Skeletal muscle tissue (tissue), 4 donors: ENCODE data around the gene MLH3. TPM values are rescaled to one million over a fixed set of nuclear protein-coding genes. Genes with fewer than 3 reads are reported as not detected.

Experiments
- H3K27ac ChIP-seq: one replicate; pipeline ENCODE4 v1.7.0; 2013; ENCODE audit warnings: mild to moderate bottlenecking, low read depth, low read length, inconsistent platforms
- H3K27me3 ChIP-seq, 3 donors: one replicate each; pipeline ENCODE4 v1.7.0; 2013; ENCODE audit warnings: low read length in 3 of 3; ENCODE audit not compliant: control insufficient read depth in 3 of 3, insufficient read depth in 3 of 3
- H3K36me3 ChIP-seq, 3 donors: one replicate each; pipeline ENCODE4 v1.7.0; 2013; ENCODE audit warnings: low read length in 3 of 3; ENCODE audit not compliant: control insufficient read depth in 3 of 3, insufficient read depth in 3 of 3
- H3K4me1 ChIP-seq, 3 donors: one replicate each; pipeline ENCODE4 v1.7.0; 2013; ENCODE audit warnings: low read length in 3 of 3, mild to moderate bottlenecking in 3 of 3; ENCODE audit not compliant: control insufficient read depth in 3 of 3, insufficient read depth in 3 of 3
- H3K4me3 ChIP-seq, 3 donors: one replicate each; pipeline ENCODE4 v1.7.0; 2013; ENCODE audit warnings: low read length in 3 of 3
- H3K9ac ChIP-seq, 3 donors: one replicate each; pipeline ENCODE4 v1.7.0; 2013; ENCODE audit warnings: low read length in 3 of 3, mild to moderate bottlenecking in 3 of 3, moderate library complexity in 2 of 3, low read depth in 1 of 3
- H3K9me3 ChIP-seq, 3 donors: one replicate each; pipeline ENCODE4 v1.7.0; 2013; ENCODE audit warnings: low read length in 3 of 3; ENCODE audit not compliant: control insufficient read depth in 3 of 3
- total RNA-seq: library from RNA; depleted of rRNA; stranded (reverse); fragments of >200 nt; gene quantifications from one replicate; pipeline ENCODE4 v1.2.3, GENCODE V29; 2014
- donor health status: Osteomylitis.

MLH3 gene
- total RNA-seq, 1 donor from 2014 or later: 48.0 TPM

DNA sequence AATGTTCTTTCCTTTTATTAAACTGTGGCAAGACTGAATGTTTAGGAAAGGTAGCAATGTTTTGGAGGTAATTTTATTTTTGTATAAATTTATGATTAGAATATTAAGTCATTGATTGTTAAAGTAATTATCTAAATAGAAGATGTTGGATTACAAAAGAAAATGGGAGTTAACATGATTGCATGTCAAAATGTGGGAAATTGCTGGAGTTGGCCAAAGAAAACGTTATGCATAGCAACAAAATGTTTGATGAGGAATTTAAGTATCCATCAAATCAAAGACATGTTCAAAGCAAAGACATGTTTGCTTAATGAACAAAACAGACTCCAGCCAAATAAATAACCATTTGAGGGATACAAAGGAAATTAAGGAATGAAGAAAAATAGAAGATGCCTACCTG, 3.2 kb upstream of the MLH3 start:
- no peak overlapping the region for H3K9ac ChIP-seq
- no peak overlapping the region for H3K27ac ChIP-seq
- no peak overlapping the region for H3K4me3 ChIP-seq
- no peaks in the 10 kb centered on the region for H3K27me3 ChIP-seq
- H3K36me3 ChIP-seq: no peaks in the 10 kb centered on the region
- no peaks in the 10 kb centered on the region for H3K9me3 ChIP-seq
- peaks cover 4 to 12% (median 10%) of the 10 kb centered on the region in 3 donors for H3K4me1 ChIP-seq

DNA sequence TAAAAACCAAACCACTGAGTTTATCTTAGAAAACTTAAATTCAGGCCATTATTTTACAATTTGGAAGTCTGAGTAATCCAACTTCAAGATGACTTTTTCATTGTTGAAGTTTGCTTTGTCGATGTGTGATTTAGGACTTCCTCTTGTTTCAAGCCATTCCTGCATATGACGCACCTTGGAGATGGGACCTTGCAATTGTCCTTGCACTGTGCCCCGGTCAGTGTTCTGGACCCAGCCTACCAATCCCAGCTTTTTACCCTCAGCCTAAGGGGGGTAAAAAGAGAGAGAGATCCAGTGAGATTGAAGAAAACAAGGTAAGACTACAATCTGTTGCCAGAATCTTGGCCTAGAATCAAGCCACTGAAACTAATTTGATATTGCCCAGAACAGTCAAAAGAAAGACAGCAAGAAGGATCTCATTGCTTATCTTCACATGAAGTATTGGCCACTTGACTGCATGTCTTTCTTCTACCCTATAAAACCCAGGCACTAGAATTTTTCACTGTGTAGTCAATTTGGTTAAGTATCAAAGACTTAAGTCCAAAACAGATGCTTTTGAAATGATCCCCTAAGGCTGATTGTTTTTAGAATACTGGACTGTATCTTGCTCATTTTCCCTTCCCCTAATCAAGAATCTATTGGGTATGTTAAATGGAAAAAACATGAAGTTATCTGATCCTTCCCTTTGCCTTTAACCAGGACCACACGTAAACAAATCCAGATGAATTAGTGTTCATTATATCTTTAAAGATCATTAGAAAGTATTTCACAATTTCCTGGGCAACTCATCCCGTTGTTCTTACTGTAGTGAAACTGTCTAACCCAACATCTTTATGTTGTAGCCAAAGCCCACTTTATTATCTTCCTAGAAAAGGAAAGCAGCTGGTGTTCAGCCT, 2.4 kb upstream of the MLH3 start:
- Histone ChIP-seq H3K36me3 (no peaks in the 10 kb centered on the region), H3K9ac (no peak overlapping the region), H3K4me3 (no peak overlapping the region), H3K27me3 (no peaks in the 10 kb centered on the region), H3K4me1 (peaks cover 4 to 15% (median 11%) of the 10 kb centered on the region in 3 donors), H3K27ac (no peak overlapping the region), H3K9me3 (no peaks in the 10 kb centered on the region)

DNA sequence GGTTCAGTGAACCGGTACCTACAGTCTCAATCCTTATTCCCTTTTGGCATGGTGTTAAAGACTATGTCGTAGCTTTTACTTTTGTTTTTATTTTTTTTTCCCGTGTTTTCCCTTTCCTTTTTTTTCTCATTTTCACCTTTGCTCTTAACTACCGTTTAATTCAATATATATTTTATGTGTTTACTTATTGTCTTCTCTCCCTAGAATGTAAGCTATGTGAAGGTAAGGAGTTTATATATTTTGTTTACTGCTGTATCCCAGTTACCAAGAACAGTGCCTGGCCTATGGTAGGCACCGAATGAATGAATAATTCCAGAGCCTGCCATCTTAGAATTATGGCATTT, 261 bp upstream of the MLH3 start:
- H3K9me3 ChIP-seq: no peaks in the 10 kb centered on the region
- no peaks in the 10 kb centered on the region for H3K27me3 ChIP-seq
- peak overlapping the region; percentile 74 to 78 (median 75) for H3K4me3 ChIP-seq
- peaks cover 4 to 15% (median 11%) of the 10 kb centered on the region in 3 donors for H3K4me1 ChIP-seq
- H3K9ac ChIP-seq: peak overlapping the region; percentile 71 to 83 (median 81)
- no peaks in the 10 kb centered on the region for H3K36me3 ChIP-seq
- H3K27ac ChIP-seq: peak overlapping the region; percentile 78

DNA sequence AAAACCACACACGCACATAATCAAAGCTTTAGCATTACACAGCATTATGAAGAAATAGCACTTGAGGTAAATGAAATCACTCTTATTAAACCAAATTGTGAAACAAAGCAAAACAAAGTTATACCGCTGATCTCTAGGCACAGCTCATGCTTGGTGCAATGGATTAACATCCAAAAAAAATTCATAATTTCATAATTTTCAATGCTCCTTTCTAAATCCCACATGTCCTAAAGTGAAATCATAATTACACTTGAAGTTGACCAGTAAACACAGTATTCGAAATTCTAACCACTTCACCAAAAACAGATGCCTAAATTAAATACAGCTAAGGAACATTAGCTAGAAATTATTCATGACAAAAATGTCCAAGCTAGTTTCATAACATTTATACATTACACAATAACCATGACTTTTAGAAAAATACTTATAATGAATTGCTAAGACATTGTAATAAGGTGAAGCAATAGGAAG, 1.5 kb downstream of the MLH3 start:
- Histone ChIP-seq H3K4me1 (peaks cover 4 to 16% (median 15%) of the 10 kb centered on the region in 3 donors), H3K27ac (peak overlapping the region; percentile 71), H3K9me3 (no peaks in the 10 kb centered on the region), H3K27me3 (no peaks in the 10 kb centered on the region), H3K4me3 (no peak overlapping the region), H3K36me3 (no peaks in the 10 kb centered on the region), H3K9ac (no peak overlapping the region)

DNA sequence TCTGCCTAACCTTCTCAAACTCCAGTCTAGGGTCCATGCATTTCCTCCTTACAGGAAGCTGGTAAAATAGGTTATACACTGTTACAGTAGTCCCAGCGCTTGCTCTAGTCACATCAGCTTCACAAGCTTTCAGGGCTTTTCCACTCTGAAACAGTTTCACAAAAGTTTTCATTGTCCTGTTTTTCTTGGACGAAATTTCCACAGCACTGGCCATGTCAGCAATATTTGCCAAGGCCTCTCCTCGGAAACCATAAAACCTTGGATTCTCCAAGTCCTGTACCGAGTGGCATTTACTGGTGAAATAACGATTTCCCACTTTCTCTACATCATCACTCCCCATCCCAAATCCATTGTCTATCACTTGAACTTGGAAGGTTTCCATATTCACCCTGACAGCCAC, 2.1 kb downstream of the MLH3 start:
- Histone ChIP-seq H3K4me3 (no peak overlapping the region), H3K9me3 (no peaks in the 10 kb centered on the region), H3K27ac (peak overlapping the region; percentile 71), H3K4me1 (peaks cover 7 to 19% (median 15%) of the 10 kb centered on the region in 3 donors), H3K9ac (no peak overlapping the region), H3K27me3 (no peaks in the 10 kb centered on the region), H3K36me3 (no peaks in the 10 kb centered on the region)

DNA sequence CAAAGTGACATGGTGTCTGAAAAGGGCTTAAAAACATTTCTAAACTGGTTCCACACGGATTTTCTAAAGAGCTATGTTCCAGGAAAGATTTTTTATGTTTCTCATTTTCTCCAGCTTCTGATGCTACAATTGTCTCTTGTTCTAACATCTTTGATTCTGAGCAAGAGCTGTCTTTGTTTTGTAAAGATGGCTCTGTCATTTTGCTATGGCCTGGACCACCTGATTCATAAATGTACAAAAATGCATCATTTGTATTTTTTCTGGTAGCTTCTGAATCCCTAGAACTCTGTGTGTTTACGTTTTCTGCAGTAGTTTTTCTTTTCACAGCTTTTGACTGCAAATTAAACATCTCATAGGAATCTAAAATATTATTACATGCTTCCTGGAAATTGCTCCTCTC, 3.2 kb downstream of the MLH3 start:
- Histone ChIP-seq H3K9ac (no peak overlapping the region), H3K4me1 (peaks cover 7 to 19% (median 15%) of the 10 kb centered on the region in 3 donors), H3K36me3 (peaks cover 0 to 2% (median 0%) of the 10 kb centered on the region in 3 donors), H3K27me3 (no peaks in the 10 kb centered on the region), H3K9me3 (no peaks in the 10 kb centered on the region), H3K27ac (no peak overlapping the region), H3K4me3 (no peak overlapping the region)

DNA sequence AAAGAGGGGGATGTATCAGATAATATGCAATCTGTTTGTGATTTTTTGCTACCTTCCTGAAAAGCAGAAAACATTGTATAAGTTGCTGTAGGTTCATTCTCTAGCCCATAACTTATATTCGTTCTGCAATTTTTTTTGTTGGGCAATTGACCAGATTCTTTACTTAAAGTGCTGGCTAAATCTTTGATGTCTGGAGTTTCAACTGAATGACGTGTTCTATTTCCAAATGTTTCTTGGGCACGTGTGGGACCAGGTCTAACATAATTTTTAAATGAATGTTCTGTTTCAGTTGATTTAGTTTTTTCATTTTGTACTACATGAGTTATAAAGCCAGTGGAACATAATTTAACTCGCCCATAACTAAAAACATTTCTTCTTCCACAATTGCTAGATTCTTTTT, 3.8 kb downstream of the MLH3 start:
- peaks cover 7 to 19% (median 15%) of the 10 kb centered on the region in 3 donors for H3K4me1 ChIP-seq
- H3K9me3 ChIP-seq: no peaks in the 10 kb centered on the region
- H3K27ac ChIP-seq: no peak overlapping the region
- H3K27me3 ChIP-seq: no peaks in the 10 kb centered on the region
- no peak overlapping the region for H3K4me3 ChIP-seq
- H3K9ac ChIP-seq: no peak overlapping the region
- peaks cover 0 to 2% (median under 1%) of the 10 kb centered on the region in 3 donors for H3K36me3 ChIP-seq

DNA sequence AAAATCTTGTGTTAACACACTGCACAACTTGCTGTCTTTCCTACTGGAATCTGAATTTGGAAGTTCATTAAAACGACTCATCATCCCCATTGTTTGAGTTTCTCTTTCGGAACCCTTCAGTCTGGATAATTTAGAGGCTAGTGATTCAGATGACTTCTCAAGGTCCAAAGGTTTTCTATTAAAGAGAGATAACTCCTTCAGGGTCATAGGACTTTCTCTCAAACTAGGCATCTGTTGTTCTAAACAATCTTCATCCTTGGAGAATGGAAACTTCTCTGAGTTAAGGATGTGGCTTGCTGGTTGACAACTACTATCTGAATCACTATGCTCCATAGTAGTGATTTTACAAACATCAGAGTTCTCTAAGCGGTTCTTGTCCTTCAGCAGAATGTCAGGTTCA, 4.4 kb downstream of the MLH3 start:
- H3K36me3 ChIP-seq: peaks cover 3 to 6% (median 5%) of the 10 kb centered on the region in 3 donors
- no peak overlapping the region for H3K9ac ChIP-seq
- H3K27ac ChIP-seq: no peak overlapping the region
- H3K4me1 ChIP-seq: peaks cover 10 to 19% (median 15%) of the 10 kb centered on the region in 3 donors
- no peaks in the 10 kb centered on the region for H3K27me3 ChIP-seq
- no peaks in the 10 kb centered on the region for H3K9me3 ChIP-seq
- H3K4me3 ChIP-seq: no peak overlapping the region

DNA sequence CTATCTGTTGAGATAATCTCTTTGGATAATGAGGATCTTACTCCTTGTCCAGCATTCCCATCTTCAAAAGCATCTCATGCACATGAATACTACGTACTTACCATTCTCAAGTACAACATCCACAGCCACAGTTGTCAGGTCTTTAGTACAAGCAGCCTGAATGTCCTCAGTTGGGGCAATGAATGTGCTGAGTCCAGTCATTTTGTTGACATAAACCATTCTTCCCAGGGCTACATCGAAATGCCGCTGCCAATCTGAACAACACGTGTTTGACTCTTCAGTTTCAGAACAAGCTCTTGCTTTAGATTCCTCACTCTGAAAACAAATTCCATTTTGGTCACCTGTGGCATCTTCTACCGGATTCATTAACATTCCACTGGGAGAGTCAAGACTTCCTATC, 5.0 kb downstream of the MLH3 start:
- Histone ChIP-seq H3K27ac (no peak overlapping the region), H3K4me3 (no peak overlapping the region), H3K4me1 (peaks cover 10 to 19% (median 15%) of the 10 kb centered on the region in 3 donors), H3K27me3 (no peaks in the 10 kb centered on the region), H3K9ac (no peak overlapping the region), H3K36me3 (peaks cover 3 to 10% (median 9%) of the 10 kb centered on the region in 3 donors), H3K9me3 (no peaks in the 10 kb centered on the region)

DNA sequence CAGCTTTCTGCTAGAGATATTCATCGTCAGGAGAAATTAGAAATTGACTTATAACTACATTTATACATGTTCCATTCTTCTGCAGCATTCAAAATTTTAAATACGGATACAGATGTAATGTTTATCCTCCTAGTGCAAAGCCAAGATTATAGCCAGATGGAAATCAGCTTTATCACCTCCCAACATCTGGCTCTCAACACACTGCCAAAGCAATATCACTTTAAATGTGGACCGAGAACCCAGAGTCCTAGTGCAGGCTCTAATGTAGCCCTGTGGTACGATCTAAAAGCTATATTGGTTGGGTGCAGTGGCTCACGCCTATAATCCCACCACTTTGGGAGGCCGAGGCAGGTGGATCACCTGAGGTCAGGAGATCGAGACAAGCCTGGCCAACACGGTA, 6.5 kb downstream of the MLH3 start:
- Histone ChIP-seq H3K27me3 (no peaks in the 10 kb centered on the region), H3K9me3 (no peaks in the 10 kb centered on the region), H3K9ac (no peak overlapping the region), H3K27ac (no peak overlapping the region), H3K4me1 (peaks cover 5 to 11% (median 5%) of the 10 kb centered on the region in 3 donors), H3K36me3 (peaks cover 3 to 10% (median 9%) of the 10 kb centered on the region in 3 donors), H3K4me3 (no peak overlapping the region)
